Epithelial cell of esophagus (primary cell): ENCODE measurements around the gene CCDC61.
A peak's percentile ranks its signal among the peaks of the same experiment; 100 is the strongest.

Source experiments
- DNase-seq: peaks from one replicate; pipeline ENCODE4 v3.0.0; 2010; ENCODE audit warnings: low read depth
- H3K4me3 ChIP-seq: 2 replicates; pipeline ENCODE4 v1.5.1; 2011; ENCODE audit warnings: mild to moderate bottlenecking, low read length, control low read depth
- CTCF ChIP-seq: IDR thresholded peaks from 2 replicates; pipeline ENCODE4 v1.5.1; 2011; ENCODE audit warnings: low read depth, mild to moderate bottlenecking, low read length, control low read depth, inconsistent platforms; ENCODE audit not compliant: insufficient read depth; ENCODE audit errors: missing control alignments

CCDC61 gene

GRCh38 chr19:46000491-46001246 is 5.4 kb downstream of the CCDC61 start:
- no peak for TF ChIP-seq CTCF
- H3K4me3 ChIP-seq = peak overlapping the region; percentile 34
- peak; percentile 66 for DNase-seq

GRCh38 chr19:46002678-46003275 is 7.5 kb downstream of the CCDC61 start:
- no peak for TF ChIP-seq CTCF
- no peak for DNase-seq

GRCh38 chr19:46006411-46006810 is 11.1 kb downstream of the CCDC61 start:
- no peak for DNase-seq
- no peak for TF ChIP-seq CTCF
- no peak overlapping the region for H3K4me3 ChIP-seq

More at GRCh38 chr19:46002678-46003275, 7.5 kb downstream of the CCDC61 start:
- no peak overlapping the region for H3K4me3 ChIP-seq

GRCh38 chr19:46009530-46010510 is 14.6 kb downstream of the CCDC61 start:
- peak; percentile 68 for DNase-seq
- H3K4me3 ChIP-seq = no peak overlapping the region
- peak; percentile 86 for TF ChIP-seq CTCF

- no peak for TF ChIP-seq CTCF
- DNase-seq = no peak
- peak overlapping the region; percentile 11 for H3K4me3 ChIP-seq
These were observed 19.3 kb downstream of the CCDC61 start for GRCh38 chr19:46014534-46014933.

GRCh38 chr19:46014941-46015686 is 19.8 kb downstream of the CCDC61 start:
- peak overlapping the region; percentile 15 for H3K4me3 ChIP-seq
- peak; percentile 83 for DNase-seq
- no peak for TF ChIP-seq CTCF
